ENCODE data around the gene BIN1.

BIN1 gene

DNA sequence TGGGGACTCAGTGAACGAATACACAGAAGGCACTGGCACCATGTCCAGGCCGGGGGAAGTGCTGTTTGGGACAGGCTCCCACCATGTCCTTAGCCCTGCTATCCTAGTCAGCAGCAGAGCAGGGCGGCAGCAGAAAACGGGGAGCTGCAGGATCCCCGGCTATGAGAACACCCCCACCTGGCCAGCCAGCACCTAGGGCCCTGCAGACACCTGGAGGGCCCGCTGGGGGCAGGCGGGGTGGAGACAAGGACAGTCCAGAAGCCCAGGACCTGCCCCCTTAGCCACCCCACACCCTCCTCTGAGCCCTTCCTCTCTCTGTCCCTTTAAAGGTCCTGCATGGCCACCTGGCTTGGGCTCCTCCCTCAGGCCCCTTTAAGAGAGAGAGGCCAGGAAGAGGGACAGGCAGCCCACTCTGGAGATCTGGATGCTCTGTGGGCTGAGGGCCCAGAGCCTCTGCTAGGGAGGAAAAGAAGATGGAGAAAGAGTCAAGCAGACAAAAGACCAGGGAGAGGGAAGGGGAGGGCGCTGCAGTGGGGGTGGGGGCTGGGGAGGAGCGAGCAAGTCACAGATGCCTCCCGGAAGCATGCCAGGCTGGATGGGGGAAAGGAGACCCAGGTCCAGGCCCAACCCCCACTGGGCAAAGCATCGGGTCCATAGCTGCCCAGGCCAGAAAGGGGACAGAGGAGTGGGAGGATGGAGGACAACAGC, 48.6 kb downstream of the BIN1 start:
- ATAC-seq (ENCODE audit: insufficient read depth, low read depth) (no peak), DNase-seq (no peak)
- Histone ChIP-seq H3K4me1 (ENCODE audit: insufficient read depth, low read length) (no peaks in the 10 kb centered on the region), H3K27ac (ENCODE audit: low read length) (no peak overlapping the region), H3K9ac (ENCODE audit: low read depth, low read length) (no peak overlapping the region), H3K4me2 (ENCODE audit: insufficient read depth, low read length) (no peak overlapping the region), H3K27me3 (ENCODE audit: insufficient read depth, low read length, poor library complexity) (no peaks in the 10 kb centered on the region), H3K4me3 (ENCODE audit: low read depth in 1 of 2, low read length in 2 of 2) (no peak overlapping the region), H3K9me3 (ENCODE audit: insufficient read depth, low read length, severe bottlenecking) (no peaks in the 10 kb centered on the region), H4K20me1 (ENCODE audit: insufficient read depth, low read length) (no peaks in the 10 kb centered on the region), H3K36me3 (ENCODE audit: insufficient read depth, low read length) (no peaks in the 10 kb centered on the region), H2AFZ (ENCODE audit: low read depth, low read length) (no peak overlapping the region), H3K79me2 (ENCODE audit: insufficient read depth, low read length) (no peaks in the 10 kb centered on the region)
- TF ChIP-seq, protein P1, sequence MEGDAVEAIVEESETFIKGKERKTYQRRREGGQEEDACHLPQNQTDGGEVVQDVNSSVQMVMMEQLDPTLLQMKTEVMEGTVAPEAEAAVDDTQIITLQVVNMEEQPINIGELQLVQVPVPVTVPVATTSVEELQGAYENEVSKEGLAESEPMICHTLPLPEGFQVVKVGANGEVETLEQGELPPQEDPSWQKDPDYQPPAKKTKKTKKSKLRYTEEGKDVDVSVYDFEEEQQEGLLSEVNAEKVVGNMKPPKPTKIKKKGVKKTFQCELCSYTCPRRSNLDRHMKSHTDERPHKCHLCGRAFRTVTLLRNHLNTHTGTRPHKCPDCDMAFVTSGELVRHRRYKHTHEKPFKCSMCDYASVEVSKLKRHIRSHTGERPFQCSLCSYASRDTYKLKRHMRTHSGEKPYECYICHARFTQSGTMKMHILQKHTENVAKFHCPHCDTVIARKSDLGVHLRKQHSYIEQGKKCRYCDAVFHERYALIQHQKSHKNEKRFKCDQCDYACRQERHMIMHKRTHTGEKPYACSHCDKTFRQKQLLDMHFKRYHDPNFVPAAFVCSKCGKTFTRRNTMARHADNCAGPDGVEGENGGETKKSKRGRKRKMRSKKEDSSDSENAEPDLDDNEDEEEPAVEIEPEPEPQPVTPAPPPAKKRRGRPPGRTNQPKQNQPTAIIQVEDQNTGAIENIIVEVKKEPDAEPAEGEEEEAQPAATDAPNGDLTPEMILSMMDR (IDR thresholded peaks at IDR 0.05; ENCODE audit: borderline replicate concordance, extremely low read depth, low read length, poor library complexity, severe bottlenecking) = no peak
- no peak for TF ChIP-seq EZH2 (IDR thresholded peaks at IDR 0.05; ENCODE audit: borderline replicate concordance, low read depth, low read length, severe bottlenecking)

DNA sequence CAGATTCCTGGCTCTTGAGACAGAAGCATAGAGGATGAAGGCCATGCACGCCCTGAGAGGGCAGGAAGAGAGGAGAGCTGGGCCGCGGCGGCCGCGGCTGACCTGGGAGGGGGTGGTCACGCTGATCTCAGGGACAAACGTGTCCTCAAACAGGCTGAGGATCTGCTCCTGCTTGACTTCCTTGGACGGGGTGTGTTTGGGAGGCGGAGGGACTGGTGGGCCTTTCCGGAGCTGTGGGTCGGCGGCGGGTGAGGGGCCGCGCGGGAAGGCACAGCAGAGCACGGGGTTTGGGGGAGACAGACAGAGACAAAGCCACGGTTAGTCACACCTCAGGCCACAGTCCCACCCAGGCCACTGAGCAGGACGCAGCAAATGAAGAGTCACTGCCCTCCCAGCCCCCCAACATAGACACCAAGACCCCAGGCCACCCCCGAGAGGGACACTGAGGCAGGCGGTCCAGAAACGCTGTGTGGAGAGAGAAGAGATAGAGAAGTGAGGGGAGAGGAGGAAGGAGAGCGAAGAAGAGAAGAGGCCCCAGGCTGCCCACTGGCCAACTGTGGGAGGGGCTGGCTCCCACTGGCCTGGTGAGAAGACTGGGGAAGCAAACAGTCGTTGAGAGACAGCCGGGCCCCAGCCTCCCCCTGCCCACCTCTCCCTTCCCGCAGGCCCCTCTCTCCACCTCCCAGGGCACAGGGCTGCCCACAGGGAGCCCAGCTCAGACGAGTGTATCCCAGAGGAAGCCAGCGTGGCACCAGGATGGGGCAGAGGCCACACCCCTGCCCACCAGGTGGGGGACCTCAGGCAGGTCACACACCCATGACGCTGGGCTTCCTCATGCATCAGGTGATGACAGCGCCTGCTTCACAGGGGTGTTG, 49.3 kb downstream of the BIN1 start:
- Histone ChIP-seq H3K9ac (ENCODE audit: low read depth, low read length) (no peak overlapping the region), H4K20me1 (ENCODE audit: insufficient read depth, low read length) (no peaks in the 10 kb centered on the region), H2AFZ (ENCODE audit: low read depth, low read length) (no peak overlapping the region), H3K27me3 (ENCODE audit: insufficient read depth, low read length, poor library complexity) (no peaks in the 10 kb centered on the region), H3K36me3 (ENCODE audit: insufficient read depth, low read length) (no peaks in the 10 kb centered on the region), H3K4me2 (ENCODE audit: insufficient read depth, low read length) (no peak overlapping the region), H3K4me3 (ENCODE audit: low read depth in 1 of 2, low read length in 2 of 2) (no peak overlapping the region), H3K79me2 (ENCODE audit: insufficient read depth, low read length) (no peaks in the 10 kb centered on the region), H3K4me1 (ENCODE audit: insufficient read depth, low read length) (no peaks in the 10 kb centered on the region), H3K27ac (ENCODE audit: low read length) (no peak overlapping the region), H3K9me3 (ENCODE audit: insufficient read depth, low read length, severe bottlenecking) (no peaks in the 10 kb centered on the region)
- no peak for ATAC-seq (ENCODE audit: insufficient read depth, low read depth)
- no peak for DNase-seq
- no peak for TF ChIP-seq EZH2 (IDR thresholded peaks at IDR 0.05; ENCODE audit: borderline replicate concordance, low read depth, low read length, severe bottlenecking)
- TF ChIP-seq, protein P1 (IDR thresholded peaks at IDR 0.05; ENCODE audit: borderline replicate concordance, extremely low read depth, low read length, poor library complexity, severe bottlenecking) = no peak

DNA sequence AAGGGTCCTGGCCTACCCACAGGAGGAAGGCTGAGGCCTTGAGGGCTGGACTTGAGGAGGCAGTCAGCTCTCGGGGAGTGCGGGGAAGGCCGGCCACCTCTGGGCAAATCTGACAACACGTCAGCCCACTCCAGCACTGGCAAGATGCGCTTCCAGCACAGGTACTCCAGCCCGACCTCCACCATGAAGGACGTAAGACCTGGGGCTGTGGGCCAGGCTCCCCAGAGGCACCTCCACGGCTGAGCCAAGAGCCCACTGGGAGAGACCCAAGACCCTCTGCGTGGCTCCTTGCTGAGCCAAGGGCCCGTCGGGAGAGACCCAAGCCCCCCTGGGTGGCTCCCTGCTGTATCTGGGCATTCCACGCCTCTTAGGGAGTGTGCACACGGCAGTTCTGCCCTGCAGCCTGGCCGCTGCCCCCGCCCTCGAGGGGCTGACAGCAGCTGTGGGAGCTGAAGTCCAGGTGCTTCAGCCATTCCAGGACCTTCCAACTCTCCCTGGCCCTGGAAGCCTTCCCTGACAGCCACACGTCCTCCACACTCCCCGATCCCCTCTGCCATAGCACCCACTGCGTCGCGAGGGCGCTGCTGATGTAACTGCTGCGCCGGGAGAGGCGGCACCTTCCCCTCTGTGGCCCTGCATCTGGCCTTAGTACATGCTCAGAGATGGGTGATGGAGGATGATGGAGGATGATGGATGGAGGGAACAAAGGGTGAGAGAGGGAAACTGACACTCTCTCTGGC, 50.2 kb downstream of the BIN1 start:
- Histone ChIP-seq H3K4me3 (ENCODE audit: low read depth in 1 of 2, low read length in 2 of 2) (no peak overlapping the region), H3K27me3 (ENCODE audit: insufficient read depth, low read length, poor library complexity) (no peaks in the 10 kb centered on the region), H3K9me3 (ENCODE audit: insufficient read depth, low read length, severe bottlenecking) (no peaks in the 10 kb centered on the region), H3K36me3 (ENCODE audit: insufficient read depth, low read length) (no peaks in the 10 kb centered on the region), H2AFZ (ENCODE audit: low read depth, low read length) (no peak overlapping the region), H4K20me1 (ENCODE audit: insufficient read depth, low read length) (no peaks in the 10 kb centered on the region), H3K4me1 (ENCODE audit: insufficient read depth, low read length) (no peaks in the 10 kb centered on the region), H3K9ac (ENCODE audit: low read depth, low read length) (no peak overlapping the region), H3K4me2 (ENCODE audit: insufficient read depth, low read length) (no peak overlapping the region), H3K79me2 (ENCODE audit: insufficient read depth, low read length) (no peaks in the 10 kb centered on the region), H3K27ac (ENCODE audit: low read length) (no peak overlapping the region)
- no peak for TF ChIP-seq EZH2 (IDR thresholded peaks at IDR 0.05; ENCODE audit: borderline replicate concordance, low read depth, low read length, severe bottlenecking)
- TF ChIP-seq, protein P1 (IDR thresholded peaks at IDR 0.05; ENCODE audit: borderline replicate concordance, extremely low read depth, low read length, poor library complexity, severe bottlenecking) = no peak
- DNase-seq (no peak), ATAC-seq (ENCODE audit: insufficient read depth, low read depth) (no peak)

All from DND-41 (cell line).